BE2C (cell line): ENCODE results near the gene ARID4B.
"Not testable (repeated sequence)": the region's sequence is repeated elsewhere in the genome, so short reads cannot be mapped to it uniquely, and the experiment has no call there.

ENCODE experiments used
- DNase-seq: peaks from one replicate; pipeline ENCODE4 v3.0.0-alpha.2; 2020
- H3K27me3 ChIP-seq: fragments of 250-450 bp; sonication (Bioruptor Pico); 2 replicates; pipeline ENCODE4 v1.5.1; 2020; ENCODE audit warnings: mild to moderate bottlenecking
- H3K36me3 ChIP-seq: fragments of 250-450 bp; sonication (Bioruptor Pico); 2 replicates; pipeline ENCODE4 v1.5.1; 2020; ENCODE audit warnings: mild to moderate bottlenecking
- H3K4me1 ChIP-seq: fragments of 250-450 bp; sonication (Bioruptor Pico); 2 replicates; pipeline ENCODE4 v1.5.1; 2020
- H3K4me3 ChIP-seq: 2 replicates; pipeline ENCODE4 v1.5.1; 2011; ENCODE audit warnings: low read depth, low read length
- H3K9me3 ChIP-seq: fragments of 250-450 bp; sonication (Bioruptor Pico); 2 replicates; pipeline ENCODE4 v1.5.1; 2020
- CTCF ChIP-seq: IDR thresholded peaks from 2 replicates; pipeline ENCODE4 v1.5.1; 2012; ENCODE audit warnings: mild to moderate bottlenecking, low read depth, low read length

The ARID4B gene

DNA sequence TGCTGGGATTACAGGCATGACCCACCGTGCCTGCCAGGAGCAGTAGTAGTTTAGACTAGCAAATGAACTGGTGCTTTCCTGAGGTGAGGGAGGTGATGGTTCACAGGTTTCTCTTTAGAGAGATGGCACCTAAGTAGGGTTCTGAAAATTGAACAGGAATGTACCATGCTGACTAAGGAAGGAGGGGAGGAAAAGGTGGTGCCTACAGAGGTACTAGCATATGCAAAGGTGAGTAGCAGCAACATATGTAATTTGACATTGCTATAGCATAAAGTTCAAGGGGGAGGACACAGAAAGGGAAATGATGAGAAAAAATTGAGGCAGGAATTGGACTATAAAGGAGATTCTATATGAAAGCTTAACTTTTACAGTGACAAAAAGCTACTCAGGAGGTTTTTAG, 101.0 kb downstream of the ARID4B start:
- Histone ChIP-seq H3K4me1 (no peaks in the 10 kb centered on the region), H3K4me3 (no peak overlapping the region), H3K36me3 (peaks cover 31% of the 10 kb centered on the region), H3K9me3 (no peaks in the 10 kb centered on the region), H3K27me3 (no peaks in the 10 kb centered on the region)
- DNase-seq: no peak
- no peak for TF ChIP-seq CTCF

DNA sequence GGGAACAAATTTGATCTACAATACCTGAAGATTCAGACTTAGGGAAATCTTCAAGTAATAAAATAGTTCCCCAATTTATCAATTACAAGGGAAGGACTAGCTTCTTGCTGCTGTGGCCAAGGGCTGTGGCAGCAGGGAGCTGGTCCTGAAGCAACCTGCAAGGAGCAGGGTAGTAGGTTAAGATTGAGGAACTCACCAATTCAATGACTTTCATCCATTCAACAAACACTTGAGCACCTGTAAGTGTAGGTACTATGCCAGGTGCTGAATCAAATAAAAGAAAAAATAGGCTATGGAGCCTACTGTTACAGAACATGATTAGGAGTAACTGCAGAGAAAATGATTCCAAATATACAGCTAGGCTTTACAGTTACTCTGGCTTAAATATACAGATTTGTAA, 102.7 kb downstream of the ARID4B start:
- Histone ChIP-seq H3K4me3 (no peak overlapping the region), H3K27me3 (no peaks in the 10 kb centered on the region), H3K36me3 (peaks cover 25% of the 10 kb centered on the region), H3K4me1 (no peaks in the 10 kb centered on the region), H3K9me3 (no peaks in the 10 kb centered on the region)
- no peak for DNase-seq
- TF ChIP-seq CTCF: no peak

DNA sequence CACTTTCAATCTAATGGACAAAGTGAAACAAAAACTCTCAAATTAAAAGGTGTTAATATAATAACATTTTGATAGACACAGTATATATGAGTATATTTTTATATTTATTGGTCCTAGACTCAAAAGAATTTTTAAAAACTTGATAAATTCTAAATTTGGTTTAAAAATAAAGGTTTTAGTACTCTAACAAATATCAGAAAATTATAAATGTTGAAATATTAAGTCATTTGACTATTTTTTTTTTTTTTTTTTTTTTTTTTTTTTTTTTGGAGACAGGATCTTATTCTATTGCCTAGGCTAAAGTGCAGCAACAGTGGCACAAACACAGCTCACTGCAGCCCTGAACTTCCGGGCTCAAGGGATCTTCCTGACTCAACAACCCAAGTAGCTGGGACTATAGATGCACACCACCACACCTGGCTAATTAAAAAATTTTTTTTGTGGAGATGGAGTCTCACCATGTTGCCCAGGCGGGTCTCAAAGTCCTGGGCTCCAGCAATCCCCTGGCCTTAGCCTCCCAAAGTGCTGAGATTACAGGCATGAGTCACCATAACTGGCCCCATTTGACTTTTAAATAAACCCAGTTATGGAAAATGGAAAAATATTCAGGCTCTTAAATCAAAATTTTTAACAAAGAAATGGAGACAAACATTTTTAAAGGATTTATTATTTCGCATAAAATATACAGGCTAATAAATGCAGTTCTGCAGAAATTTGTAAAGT, 106.2 kb downstream of the ARID4B start:
- Histone ChIP-seq H3K36me3 (peaks cover 19% of the 10 kb centered on the region), H3K4me1 (no peaks in the 10 kb centered on the region), H3K27me3 (no peaks in the 10 kb centered on the region), H3K9me3 (no peaks in the 10 kb centered on the region), H3K4me3 (no peak overlapping the region)
- no peak for TF ChIP-seq CTCF
- DNase-seq: no peak

DNA sequence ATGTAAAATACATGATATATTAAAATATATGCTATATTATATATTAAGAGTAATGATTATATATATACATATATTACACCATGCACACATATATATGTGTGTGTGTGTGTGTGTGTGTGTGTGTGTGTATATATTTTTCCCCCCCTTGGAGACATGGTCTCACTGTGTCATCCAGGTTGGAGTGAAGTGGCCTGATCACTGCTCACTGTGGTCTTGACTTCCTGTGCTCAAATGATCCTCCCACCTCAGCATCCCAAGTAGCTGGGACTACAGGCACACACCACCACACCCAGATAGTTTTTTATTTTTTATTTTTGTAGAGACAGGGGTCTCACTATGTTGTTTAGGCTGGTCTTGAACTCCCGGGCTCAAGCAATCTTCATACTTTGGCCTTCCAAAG, 112.5 kb downstream of the ARID4B start:
- TF ChIP-seq CTCF: no peak

GRCh38 chr1:235214962-235215361, 113.0 kb downstream of the ARID4B start:
- H3K4me1 ChIP-seq, H3K27me3 ChIP-seq, DNase-seq, H3K9me3 ChIP-seq, H3K4me3 ChIP-seq: not testable (repeated sequence)
- H3K36me3 ChIP-seq: peaks cover 31% of the 10 kb centered on the region

More for the DNA sequence above, 112.5 kb downstream of the ARID4B start:
- H3K4me1 ChIP-seq: no peaks in the 10 kb centered on the region
- no peaks in the 10 kb centered on the region for H3K27me3 ChIP-seq
- peaks cover 26% of the 10 kb centered on the region for H3K36me3 ChIP-seq
- H3K9me3 ChIP-seq: no peaks in the 10 kb centered on the region
- H3K4me3 ChIP-seq: no peak overlapping the region
- no peak for DNase-seq

- DNase-seq: no peak
- H3K9me3 ChIP-seq: no peaks in the 10 kb centered on the region
- H3K4me3 ChIP-seq: no peak overlapping the region
- H3K27me3 ChIP-seq: no peaks in the 10 kb centered on the region
- H3K4me1 ChIP-seq: no peaks in the 10 kb centered on the region
- no peak for TF ChIP-seq CTCF
- peaks cover 30% of the 10 kb centered on the region for H3K36me3 ChIP-seq
Measured at GRCh38 chr1:235213752-235214151, 114.2 kb downstream of the ARID4B start.

- no peak for TF ChIP-seq CTCF
- no peaks in the 10 kb centered on the region for H3K4me1 ChIP-seq
Measured at GRCh38 chr1:235211517-235211916, 116.5 kb downstream of the ARID4B start.

More at GRCh38 chr1:235211517-235211916, 116.5 kb downstream of the ARID4B start:
- Histone ChIP-seq H3K4me3 (no peak overlapping the region), H3K9me3 (no peaks in the 10 kb centered on the region), H3K27me3 (no peaks in the 10 kb centered on the region), H3K36me3 (peaks cover 30% of the 10 kb centered on the region)
- DNase-seq: no peak
